ENCODE data around the gene DDX41.

DDX41 gene

GRCh38 chr5:177468685-177469628 lies 47.8 kb downstream of the DDX41 start:
- ChIA-PET POLR2A (interaction anchor here (0.5 to 4.9 kb wide), 8 partner anchors 8 to 322 kb away, joined by 3 to 37 read pairs (median 4); partner anchors contain the start of gene PDLIM7), CTCF (interaction anchor here (1.2 to 16.8 kb wide), 7 partner anchors 13 to 356 kb away, joined by 4 to 261 read pairs (median 10); partner anchors contain the start of gene PDLIM7)
- DNase-seq (ENCODE audit: low read depth, low spot score), result no peak
- TF ChIP-seq CTCF (IDR thresholded peaks at IDR 0.05; ENCODE audit: insufficient read depth, low read length, missing control alignments), result no peak
- no peak overlapping the region for H3K4me3 ChIP-seq (ENCODE audit: low read depth, low read length)

GRCh38 chr5:177468329-177468684 lies 48.5 kb downstream of the DDX41 start:
- ChIA-PET POLR2A (interaction anchor here (0.8 to 4.9 kb wide), 5 partner anchors 9 to 37 kb away, joined by 3 to 37 read pairs (median 4); no protein-coding TSS in a partner anchor), CTCF (interaction anchor here (1.2 to 16.8 kb wide), 5 partner anchors 13 to 356 kb away, joined by 4 to 261 read pairs (median 26); partner anchors contain the start of gene PDLIM7)
- no peak for TF ChIP-seq CTCF (IDR thresholded peaks at IDR 0.05; ENCODE audit: insufficient read depth, low read length, missing control alignments)
- no peak overlapping the region for H3K4me3 ChIP-seq (ENCODE audit: low read depth, low read length)
- DNase-seq (ENCODE audit: low read depth, low spot score), result no peak

GRCh38 chr5:177467436-177467835 lies 49.3 kb downstream of the DDX41 start:
- ChIA-PET POLR2A (interaction anchor here (2.2 to 4.9 kb wide), 2 partner anchors 9 to 10 kb away, joined by 7 to 37 read pairs; no protein-coding TSS in a partner anchor), CTCF (interaction anchor here (4.9 to 16.8 kb wide), 3 partner anchors 12 to 28 kb away, joined by 60 to 261 read pairs (median 168); partner anchors contain the start of gene PDLIM7)
- DNase-seq (ENCODE audit: low read depth, low spot score), result no peak
- no peak overlapping the region for H3K4me3 ChIP-seq (ENCODE audit: low read depth, low read length)
- no peak for TF ChIP-seq CTCF (IDR thresholded peaks at IDR 0.05; ENCODE audit: insufficient read depth, low read length, missing control alignments)

- no peak for TF ChIP-seq CTCF (IDR thresholded peaks at IDR 0.05; ENCODE audit: insufficient read depth, low read length, missing control alignments)
- CTCF ChIA-PET, result interaction anchor here (4.9 kb wide), 1 partner anchor 12 kb away, joined by 60 read pairs; no protein-coding TSS in a partner anchor
- DNase-seq (ENCODE audit: low read depth, low spot score), result no peak
- no peak overlapping the region for H3K4me3 ChIP-seq (ENCODE audit: low read depth, low read length)
- POLR2A ChIA-PET, result interaction anchor here (2.2 kb wide), 1 partner anchor 9 kb away, joined by 7 read pairs; no protein-coding TSS in a partner anchor
These were observed 49.9 kb downstream of the DDX41 start for GRCh38 chr5:177466861-177467260.

- no peak for TF ChIP-seq CTCF (IDR thresholded peaks at IDR 0.05; ENCODE audit: insufficient read depth, low read length, missing control alignments)
- H3K4me3 ChIP-seq (ENCODE audit: low read depth, low read length), result no peak overlapping the region
- POLR2A ChIA-PET, result interaction anchor here (2.2 kb wide), 1 partner anchor 8 kb away, joined by 7 read pairs; no protein-coding TSS in a partner anchor
- DNase-seq (ENCODE audit: low read depth, low spot score), result no peak
- CTCF ChIA-PET, result interaction anchor here (1.2 to 4.9 kb wide), 3 partner anchors 10 to 62 kb away, joined by 4 to 60 read pairs (median 11); no protein-coding TSS in a partner anchor
These were observed 51.7 kb downstream of the DDX41 start for GRCh38 chr5:177465044-177465443.

Data from AG04449 (cell line).